Astrocyte (in vitro differentiated cells and primary cell): Measurements from ENCODE around the gene KCNAB3. TPM values are rescaled to one million over a fixed set of nuclear protein-coding genes. Genes with fewer than 3 reads are reported as not detected.
A peak's percentile ranks its signal among the peaks of the same experiment; 100 is the strongest.

Source experiments
- DNase-seq: peaks from one replicate; pipeline ENCODE4 v3.0.0-alpha.2; 2010; ENCODE audit warnings: low read depth
- FAIRE-seq: peaks from 2 replicates; lab custom pipeline; 2011; peaks lifted over from hg19 to GRCh38; lab: Jason Lieb, UNC
- H2AFZ ChIP-seq: 2 replicates; pipeline ENCODE4 v1.6.0; 2012; ENCODE audit warnings: low read depth, low read length, inconsistent platforms
- H3K27ac ChIP-seq: 2 replicates; pipeline ENCODE4 v1.5.1; 2011; ENCODE audit warnings: low read depth, low read length, inconsistent platforms
- H3K27me3 ChIP-seq: 2 replicates; pipeline ENCODE4 v1.6.0; 2011; ENCODE audit warnings: low read length, inconsistent platforms; ENCODE audit not compliant: insufficient read depth
- H3K36me3 ChIP-seq: 2 replicates; pipeline ENCODE4 v1.5.1; 2011; ENCODE audit warnings: low read length, inconsistent platforms; ENCODE audit not compliant: insufficient read depth
- H3K4me1 ChIP-seq: 2 replicates; pipeline ENCODE4 v1.5.1; 2011; ENCODE audit warnings: low read length, inconsistent platforms; ENCODE audit not compliant: insufficient read depth
- H3K4me2 ChIP-seq: 2 replicates; pipeline ENCODE4 v1.6.0; 2012; ENCODE audit warnings: low read length, inconsistent platforms
- H3K4me3 ChIP-seq: 2 replicates; pipeline ENCODE4 v1.5.1; 2011; ENCODE audit warnings: low read depth, mild to moderate bottlenecking, low read length, inconsistent platforms; ENCODE audit not compliant: insufficient read depth
- H3K79me2 ChIP-seq: 2 replicates; pipeline ENCODE4 v1.6.0; 2012; ENCODE audit warnings: mild to moderate bottlenecking, low read length, inconsistent platforms; ENCODE audit not compliant: insufficient read depth
- H3K9ac ChIP-seq: 2 replicates; pipeline ENCODE4 v1.6.0; 2012; ENCODE audit warnings: mild to moderate bottlenecking, low read length, inconsistent platforms
- H3K9me3 ChIP-seq: 2 replicates; pipeline ENCODE4 v1.5.1; 2012; ENCODE audit warnings: low read depth, mild to moderate bottlenecking, low read length, inconsistent platforms; ENCODE audit not compliant: insufficient read depth
- H4K20me1 ChIP-seq: 2 replicates; pipeline ENCODE4 v1.6.0; 2012; ENCODE audit warnings: low read length, inconsistent platforms; ENCODE audit not compliant: insufficient read depth
- H3K27ac Mint-ChIP-seq: one replicate; pipeline ENCODE4 v1.8.0; 2021; ENCODE audit warnings: mild to moderate bottlenecking, mixed read lengths; ENCODE audit not compliant: unreplicated experiment
- H3K27me3 Mint-ChIP-seq: one replicate; pipeline ENCODE4 v1.8.0; 2021; ENCODE audit warnings: low read depth, mixed read lengths; ENCODE audit not compliant: unreplicated experiment
- H3K36me3 Mint-ChIP-seq: one replicate; pipeline ENCODE4 v1.8.0; 2021; ENCODE audit warnings: low read depth, mixed read lengths; ENCODE audit not compliant: unreplicated experiment
- H3K4me1 Mint-ChIP-seq: one replicate; pipeline ENCODE4 v1.8.0; 2021; ENCODE audit warnings: low read depth, mixed read lengths; ENCODE audit not compliant: unreplicated experiment
- H3K4me3 Mint-ChIP-seq: one replicate; pipeline ENCODE4 v1.8.0; 2021; ENCODE audit warnings: mild to moderate bottlenecking, moderate library complexity, mixed read lengths; ENCODE audit not compliant: unreplicated experiment
- H3K9me3 Mint-ChIP-seq: one replicate; pipeline ENCODE4 v1.8.0; 2021; ENCODE audit warnings: mild to moderate bottlenecking, mixed read lengths; ENCODE audit not compliant: unreplicated experiment
- CTCF ChIP-seq: IDR thresholded peaks from 2 replicates; pipeline ENCODE4 v1.5.1; 2011; ENCODE audit warnings: low read depth, mild to moderate bottlenecking, inconsistent platforms, low read length, moderate library complexity; ENCODE audit not compliant: insufficient read depth
- EZH2 ChIP-seq: IDR thresholded peaks from 2 replicates; pipeline ENCODE4 v1.6.1; 2012; ENCODE audit warnings: mild to moderate bottlenecking, low read length, inconsistent platforms; ENCODE audit not compliant: insufficient read depth
- total RNA-seq: library from RNA; stranded (reverse); gene quantifications from 2 replicates; pipeline ENCODE4 v1.2.1, GENCODE V29; 2021

Gene KCNAB3
- total RNA-seq, 1 donor from 2014 or later, result 1.4 TPM

GRCh38 chr17:7930841-7931631 lies 1.4 kb upstream of the KCNAB3 start:
- peaks cover 17% of the 10 kb centered on the region for H3K36me3 Mint-ChIP-seq
- DNase-seq, result no peak
- H3K4me3 ChIP-seq, result peak overlapping the region; percentile 90
- H3K27ac ChIP-seq, result peak overlapping the region; percentile 32
- H3K4me2 ChIP-seq, result peak overlapping the region; percentile 96
- H3K9me3 ChIP-seq, result no peaks in the 10 kb centered on the region
- H3K9me3 Mint-ChIP-seq, result peaks cover 5% of the 10 kb centered on the region
- no peaks in the 10 kb centered on the region for H3K27me3 ChIP-seq
- H3K79me2 ChIP-seq, result peaks cover 44% of the 10 kb centered on the region
- H3K27me3 Mint-ChIP-seq, result peaks cover 31% of the 10 kb centered on the region
- peaks cover 19% of the 10 kb centered on the region for H3K4me1 ChIP-seq
- H3K4me3 Mint-ChIP-seq, result peak overlapping the region; percentile 95
- TF ChIP-seq EZH2 (no peak), CTCF (no peak)
- H3K9ac ChIP-seq, result peak overlapping the region; percentile 84
- peaks cover 26% of the 10 kb centered on the region for H4K20me1 ChIP-seq
- peaks cover 3% of the 10 kb centered on the region for H3K36me3 ChIP-seq
- peak overlapping the region; percentile 14 for H3K27ac Mint-ChIP-seq
- peak overlapping the region; percentile 72 for H2AFZ ChIP-seq
- no peak for FAIRE-seq
- H3K4me1 Mint-ChIP-seq, result peaks cover 14% of the 10 kb centered on the region

- Mint-ChIP-seq H3K4me3 (no peak overlapping the region), H3K4me1 (peaks cover 2% of the 10 kb centered on the region), H3K9me3 (peaks cover 5% of the 10 kb centered on the region), H3K36me3 (peaks cover 14% of the 10 kb centered on the region), H3K27ac (no peak overlapping the region), H3K27me3 (peaks cover 52% of the 10 kb centered on the region)
- Histone ChIP-seq H3K79me2 (peaks cover 19% of the 10 kb centered on the region), H3K4me1 (peaks cover 14% of the 10 kb centered on the region), H3K9ac (no peak overlapping the region), H3K27me3 (no peaks in the 10 kb centered on the region), H3K9me3 (no peaks in the 10 kb centered on the region), H3K27ac (no peak overlapping the region), H2AFZ (no peak overlapping the region), H3K4me3 (no peak overlapping the region), H3K4me2 (no peak overlapping the region), H3K36me3 (no peaks in the 10 kb centered on the region), H4K20me1 (no peaks in the 10 kb centered on the region)
- TF ChIP-seq EZH2, result no peak
- TF ChIP-seq CTCF, result no peak
- DNase-seq (no peak), FAIRE-seq (no peak)
Measured at GRCh38 chr17:7927596-7927995, 2.1 kb downstream of the KCNAB3 start.
